B cell (primary cell): Measurements from ENCODE around the gene TOM1L2. TPM values are rescaled to one million over a fixed set of nuclear protein-coding genes. Genes with fewer than 3 reads are reported as not detected.

Experiments
- ATAC-seq: fragments of 200-7000 bp; cut with Tn5 transposase; one replicate; pipeline ENCODE4 v1.10.0; 2021; ENCODE audit warnings: low read depth, mild to moderate bottlenecking, moderate number of reproducible peaks, moderate library complexity
- CTCF ChIA-PET: fragments of 350-600 bp; sonication (Branson Sonifier 250); formaldehyde crosslinking; loops from one replicate; lab custom pipeline; 2021; ENCODE audit warnings: antibody characterized with exemption, inconsistent platforms; lab: Charles Lee
- POLR2A ChIA-PET: fragments of 350-600 bp; sonication (Branson Sonifier 250); formaldehyde crosslinking; loops from one replicate; lab custom pipeline; 2021; ENCODE audit warnings: antibody characterized with exemption; lab: Charles Lee
- DNase-seq: peaks from one replicate; pipeline ENCODE4 v3.0.0; 2013
- H2AFZ ChIP-seq: 2 replicates; pipeline ENCODE4 v1.6.1; 2012; ENCODE audit warnings: mild to moderate bottlenecking, low read depth, low read length; ENCODE audit not compliant: insufficient read depth, poor library complexity, severe bottlenecking
- H3K27ac ChIP-seq, 2 donors: 1 replicate in 1 of 2; 2 replicates in 1 of 2; pipeline ENCODE4 v1.5.1; 2012 to 2013; ENCODE audit warnings: low read length in 2 of 2, mild to moderate bottlenecking in 2 of 2, moderate library complexity in 1 of 2
- H3K27me3 ChIP-seq, 4 experiments: fragments of 200-600 bp in 1 of 4; sonication (generic) in 1 of 4; replicated peaks in 1 of 4; 1 replicate in 2 of 4; 2 replicates in 2 of 4; pipeline versions ENCODE4 v1.6.1 to v1.7.0; 2013 to 2016; ENCODE audit warnings: low read length in 3 of 4, mild to moderate bottlenecking in 2 of 4, mixed read lengths in 1 of 4, moderate library complexity in 1 of 4; ENCODE audit not compliant: insufficient read depth in 4 of 4, control insufficient read depth in 3 of 4; ENCODE audit errors: control extremely low read depth in 1 of 4
- H3K36me3 ChIP-seq, 2 experiments: replicated peaks in 1 of 2; 1 replicate in 1 of 2; 2 replicates in 1 of 2; pipeline versions ENCODE4 v1.6.1 to v1.7.1; 2013; ENCODE audit warnings: low read length in 1 of 2; ENCODE audit not compliant: insufficient read depth in 2 of 2, control insufficient read depth in 1 of 2; ENCODE audit errors: control extremely low read depth in 1 of 2, extremely low read depth in 1 of 2
- H3K4me1 ChIP-seq, 2 donors: fragments of 200-600 bp in 1 of 2; sonication (generic) in 1 of 2; 1 replicate in 1 of 2; 2 replicates in 1 of 2; pipeline versions ENCODE4 v1.5.1 to v1.6.1; 2013 to 2017; ENCODE audit warnings: low read length in 2 of 2; ENCODE audit not compliant: control insufficient read depth in 2 of 2, insufficient read depth in 2 of 2
- H3K4me2 ChIP-seq: replicated peaks from 2 replicates; pipeline ENCODE3; 2012; ENCODE audit warnings: mild to moderate bottlenecking, low read depth, low read length; ENCODE audit not compliant: poor library complexity, severe bottlenecking
- H3K4me3 ChIP-seq, 5 experiments: fragments of 200-600 bp in 1 of 5; sonication (generic) in 1 of 5; 1 replicate in 3 of 5; 2 replicates in 2 of 5; pipeline versions ENCODE4 v1.5.1 to v1.7.0; 2011 to 2016; ENCODE audit warnings: low read length in 4 of 5, mild to moderate bottlenecking in 4 of 5, low read depth in 2 of 5, control low read depth in 1 of 5, moderate library complexity in 1 of 5; ENCODE audit not compliant: insufficient read depth in 1 of 5; ENCODE audit errors: control extremely low read depth in 1 of 5, extremely low read depth in 1 of 5
- H3K79me2 ChIP-seq: fragments of 200-600 bp; sonication (generic); one replicate; pipeline ENCODE4 v1.6.0; 2016; ENCODE audit warnings: low read length; ENCODE audit not compliant: control insufficient read depth, insufficient read depth
- H3K9ac ChIP-seq: fragments of 200-600 bp; sonication (generic); 2 replicates; pipeline ENCODE4 v1.6.1; 2017; ENCODE audit warnings: mild to moderate bottlenecking, low read length, moderate library complexity
- H3K9me3 ChIP-seq, 3 donors: one replicate each; pipeline versions ENCODE4 v1.6.1 to v1.7.1; 2013; ENCODE audit warnings: low read length in 2 of 3; ENCODE audit not compliant: control insufficient read depth in 2 of 3, insufficient read depth in 1 of 3; ENCODE audit errors: control extremely low read depth in 1 of 3
- H4K20me1 ChIP-seq: 2 replicates; pipeline ENCODE4 v1.6.0; 2012; ENCODE audit warnings: mild to moderate bottlenecking, low read length; ENCODE audit not compliant: insufficient read depth, control insufficient read depth, poor library complexity, severe bottlenecking
- H3K27ac Mint-ChIP-seq: one replicate; pipeline ENCODE4 v1.8.0; 2021; ENCODE audit warnings: mixed read lengths
- H3K27me3 Mint-ChIP-seq: one replicate; pipeline ENCODE4 v1.8.0; 2021; ENCODE audit warnings: mixed read lengths
- H3K4me1 Mint-ChIP-seq: one replicate; pipeline ENCODE4 v1.8.0; 2021; ENCODE audit warnings: mixed read lengths
- H3K4me3 Mint-ChIP-seq: one replicate; pipeline ENCODE4 v1.8.0; 2021; ENCODE audit warnings: mixed read lengths
- H3K9me3 Mint-ChIP-seq: one replicate; pipeline ENCODE4 v1.8.0; 2022; ENCODE audit warnings: mixed read lengths; ENCODE audit not compliant: insufficient read depth
- CTCF ChIP-seq: fragments of 200-600 bp; IDR thresholded peaks from one replicate; pipeline ENCODE4 v1.8.0; 2022; ENCODE audit warnings: antibody characterized with exemption, mild to moderate bottlenecking
- EZH2 ChIP-seq: IDR thresholded peaks from 2 replicates; pipeline ENCODE4 v1.6.1; 2012; ENCODE audit warnings: borderline replicate concordance, low read depth, mild to moderate bottlenecking, moderate library complexity, low read length; ENCODE audit not compliant: insufficient read depth, poor library complexity, severe bottlenecking
- WGBS: methylation state at CpG from one replicate; pipeline ENCODE4 v1.1.5; 2013; ENCODE audit warnings: missing lambda C conversion rate; ENCODE audit not compliant: insufficient coverage; 5-methylcytosine and 5-hydroxymethylcytosine counted together
- intact Hi-C: fragments of 100-400 bp; cut with micrococcal nuclease; formaldehyde crosslinking; loops from one replicate; pipeline ENCODE4 v1.10.0; 2022
- polyA plus RNA-seq: library from polyadenylated mRNA; depleted of rRNA; stranded (reverse); fragments of >200 nt; gene quantifications from 2 replicates; pipeline ENCODE4 v1.2.3, GENCODE V29; 2012
- total RNA-seq, 2 donors: library from RNA; stranded (reverse); fragments of 120-200 nt in 1 of 2; gene quantifications; 1 replicate in 1 of 2; 2 replicates in 1 of 2; pipeline versions ENCODE4 v1.2.3 to v1.2.4, GENCODE V29; 2013 to 2022

Gene TOM1L2
- total and polyA plus RNA-seq, 2 donors (not counting 1 experiment from before 2014, with no cell fraction given): 25.1 to 29.7 TPM

- Histone ChIP-seq H2AFZ (no peak overlapping the region), H3K4me1 (peaks cover 0 to 3% of the 10 kb centered on the region in 2 donors), H3K27me3 (no peaks in the 10 kb centered on the region), H4K20me1 (no peaks in the 10 kb centered on the region), H3K4me2 (no peak overlapping the region), H3K79me2 (no peaks in the 10 kb centered on the region), H3K27ac (no peak overlapping the region), H3K9ac (no peak overlapping the region), H3K4me3 (no peak overlapping the region), H3K36me3 (no peaks in the 10 kb centered on the region), H3K9me3 (no peaks in the 10 kb centered on the region)
- ChIA-PET CTCF (interaction anchor here (1.0 to 1.4 kb wide), 2 partner anchors 14 to 56 kb away, joined by 3 read pairs; no protein-coding TSS in a partner anchor), POLR2A (no interaction called here)
- Mint-ChIP-seq H3K27me3 (no peaks in the 10 kb centered on the region), H3K4me1 (peaks cover 3% of the 10 kb centered on the region), H3K9me3 (no peaks in the 10 kb centered on the region), H3K4me3 (no peak overlapping the region), H3K27ac (no peak overlapping the region)
- ATAC-seq (no peak), DNase-seq (no peak)
- no peak for TF ChIP-seq EZH2
- TF ChIP-seq CTCF: no peak
- intact Hi-C loops: no loop called here
- WGBS: 75% methylated on average over 3 of the region's 4 CpGs
Observed at GRCh38 chr17:17806035-17806434, 166.2 kb downstream of the TOM1L2 start.

- Mint-ChIP-seq H3K27me3 (no peaks in the 10 kb centered on the region), H3K4me3 (no peak overlapping the region), H3K27ac (no peak overlapping the region), H3K9me3 (no peaks in the 10 kb centered on the region), H3K4me1 (peaks cover 3% of the 10 kb centered on the region)
- no peak overlapping the region for H3K4me2 ChIP-seq
- ATAC-seq (no peak), DNase-seq (no peak)
- H3K4me3 ChIP-seq: no peak overlapping the region
- peaks cover 0 to 3% of the 10 kb centered on the region in 2 donors for H3K4me1 ChIP-seq
- H3K27me3 ChIP-seq: no peaks in the 10 kb centered on the region
- H3K79me2 ChIP-seq: no peaks in the 10 kb centered on the region
- 98% methylated on average over 9 of the region's 9 CpGs for WGBS
- H2AFZ ChIP-seq: no peak overlapping the region
- ChIA-PET CTCF (interaction anchor here (1.0 to 1.4 kb wide), 2 partner anchors 15 to 57 kb away, joined by 3 read pairs; no protein-coding TSS in a partner anchor), POLR2A (no interaction called here)
- H3K9me3 ChIP-seq: no peaks in the 10 kb centered on the region
- H3K36me3 ChIP-seq: no peaks in the 10 kb centered on the region
- intact Hi-C loops: no loop called here
- H3K27ac ChIP-seq: no peak overlapping the region
- TF ChIP-seq CTCF (no peak), EZH2 (no peak)
- H4K20me1 ChIP-seq: no peaks in the 10 kb centered on the region
- no peak overlapping the region for H3K9ac ChIP-seq
Observed at GRCh38 chr17:17805575-17805974, 166.6 kb downstream of the TOM1L2 start.
